ENCODE results near the gene ASCC2. TPM values are rescaled to one million over a fixed set of nuclear protein-coding genes. Genes with fewer than 3 reads are reported as not detected.

Gene ASCC2
- total RNA-seq, 1 donor from 2014 or later, result 44.6 TPM

- DNase-seq (ENCODE audit: low read depth, low spot score), result no peak
- H3K27me3 Mint-ChIP-seq (ENCODE audit: low read depth), result peaks cover 8% of the 10 kb centered on the region
- no peaks in the 10 kb centered on the region for H3K36me3 Mint-ChIP-seq (ENCODE audit: low read depth)
- no peaks in the 10 kb centered on the region for H3K4me1 Mint-ChIP-seq
- H3K4me3 Mint-ChIP-seq, result no peak overlapping the region
- H3K9me3 Mint-ChIP-seq, result no peaks in the 10 kb centered on the region
- no peak for TF ChIP-seq CTCF (conservative IDR thresholded peaks at IDR 0.05)
- H3K27ac Mint-ChIP-seq (ENCODE audit: unreplicated experiment), result peak overlapping the region; percentile 69
Measured at GRCh38 chr22:29855611-29856181, 17.6 kb upstream of the ASCC2 start.

GRCh38 chr22:29854432-29854831 is 16.4 kb upstream of the ASCC2 start:
- H3K9me3 Mint-ChIP-seq, result no peaks in the 10 kb centered on the region
- H3K27ac Mint-ChIP-seq (ENCODE audit: unreplicated experiment), result no peak overlapping the region
- no peak overlapping the region for H3K4me3 Mint-ChIP-seq
- H3K36me3 Mint-ChIP-seq (ENCODE audit: low read depth), result no peaks in the 10 kb centered on the region
- H3K4me1 Mint-ChIP-seq, result no peaks in the 10 kb centered on the region
- TF ChIP-seq CTCF (conservative IDR thresholded peaks at IDR 0.05), result no peak
- peaks cover 3% of the 10 kb centered on the region for H3K27me3 Mint-ChIP-seq (ENCODE audit: low read depth)
- DNase-seq (ENCODE audit: low read depth, low spot score), result no peak

GRCh38 chr22:29848111-29848510 is 10.0 kb upstream of the ASCC2 start:
- H3K4me3 Mint-ChIP-seq, result no peak overlapping the region
- H3K9me3 Mint-ChIP-seq, result no peaks in the 10 kb centered on the region
- peaks cover 5% of the 10 kb centered on the region for H3K4me1 Mint-ChIP-seq
- DNase-seq (ENCODE audit: low read depth, low spot score), result no peak
- H3K27me3 Mint-ChIP-seq (ENCODE audit: low read depth), result no peaks in the 10 kb centered on the region
- no peaks in the 10 kb centered on the region for H3K36me3 Mint-ChIP-seq (ENCODE audit: low read depth)
- H3K27ac Mint-ChIP-seq (ENCODE audit: unreplicated experiment), result peak overlapping the region; percentile 45
- TF ChIP-seq CTCF (conservative IDR thresholded peaks at IDR 0.05), result no peak

- no peaks in the 10 kb centered on the region for H3K27me3 Mint-ChIP-seq (ENCODE audit: low read depth)
- no peak overlapping the region for H3K4me3 Mint-ChIP-seq
- H3K27ac Mint-ChIP-seq (ENCODE audit: unreplicated experiment), result no peak overlapping the region
- DNase-seq (ENCODE audit: low read depth, low spot score), result no peak
- H3K9me3 Mint-ChIP-seq, result no peaks in the 10 kb centered on the region
- H3K4me1 Mint-ChIP-seq, result peaks cover 5% of the 10 kb centered on the region
- TF ChIP-seq CTCF (conservative IDR thresholded peaks at IDR 0.05), result no peak
- H3K36me3 Mint-ChIP-seq (ENCODE audit: low read depth), result no peaks in the 10 kb centered on the region
Measured at GRCh38 chr22:29846290-29846689, 8.2 kb upstream of the ASCC2 start.

- Mint-ChIP-seq H3K4me1 (peaks cover 8% of the 10 kb centered on the region), H3K36me3 (ENCODE audit: low read depth) (no peaks in the 10 kb centered on the region), H3K27me3 (ENCODE audit: low read depth) (no peaks in the 10 kb centered on the region), H3K4me3 (no peak overlapping the region), H3K9me3 (no peaks in the 10 kb centered on the region), H3K27ac (ENCODE audit: unreplicated experiment) (no peak overlapping the region)
- TF ChIP-seq CTCF (conservative IDR thresholded peaks at IDR 0.05), result no peak
- DNase-seq (ENCODE audit: low read depth, low spot score), result no peak
Measured at GRCh38 chr22:29842740-29843139, 4.7 kb upstream of the ASCC2 start.
